MM.1S (cell line): ENCODE results near the gene GRIA4.
"Not testable (repeated sequence)": the region's sequence is repeated elsewhere in the genome, so short reads cannot be mapped to it uniquely, and the experiment has no call there.

ENCODE experiments used
- EZH2 ChIP-seq: fragments of 300-600 bp; sonication (generic); optimal IDR thresholded peaks from 2 replicates; pipeline ENCODE3; 2017; ENCODE audit warnings: low read depth, mild to moderate bottlenecking, antibody characterized with exemption, low read length, mixed read lengths
- EZH2phosphoT487 ChIP-seq: fragments of 300-600 bp; sonication (generic); IDR thresholded peaks from 2 replicates; pipeline ENCODE4 v1.6.1; 2018; ENCODE audit warnings: antibody characterized with exemption, low read length
- TF ChIP-seq, protein P1 (sequence below): fragments of 300-600 bp; sonication (generic); IDR thresholded peaks from 2 replicates; pipeline ENCODE4 v1.5.1; 2016; ENCODE audit warnings: antibody characterized with exemption, low read length, mixed read lengths

DNA sequence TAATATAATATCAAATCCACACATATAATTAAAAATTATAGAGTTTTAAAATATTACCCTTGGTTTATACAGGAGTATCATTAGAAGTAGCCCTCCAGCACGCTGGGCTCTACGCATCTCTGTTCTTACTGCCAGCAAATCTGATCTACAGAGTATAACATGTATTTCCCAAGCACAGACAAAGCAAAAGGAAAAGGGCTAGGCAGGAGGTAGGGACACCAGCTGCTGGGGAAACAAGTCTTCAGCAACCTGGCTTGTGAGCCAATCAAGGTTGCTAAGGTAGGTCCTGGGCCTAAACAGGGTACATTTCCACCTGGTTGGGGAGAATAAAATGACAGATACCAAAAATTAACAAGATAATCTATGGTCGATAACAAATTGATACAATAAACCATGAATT lies 163.6 kb downstream of the GRIA4 start:
- TF ChIP-seq, protein P1, sequence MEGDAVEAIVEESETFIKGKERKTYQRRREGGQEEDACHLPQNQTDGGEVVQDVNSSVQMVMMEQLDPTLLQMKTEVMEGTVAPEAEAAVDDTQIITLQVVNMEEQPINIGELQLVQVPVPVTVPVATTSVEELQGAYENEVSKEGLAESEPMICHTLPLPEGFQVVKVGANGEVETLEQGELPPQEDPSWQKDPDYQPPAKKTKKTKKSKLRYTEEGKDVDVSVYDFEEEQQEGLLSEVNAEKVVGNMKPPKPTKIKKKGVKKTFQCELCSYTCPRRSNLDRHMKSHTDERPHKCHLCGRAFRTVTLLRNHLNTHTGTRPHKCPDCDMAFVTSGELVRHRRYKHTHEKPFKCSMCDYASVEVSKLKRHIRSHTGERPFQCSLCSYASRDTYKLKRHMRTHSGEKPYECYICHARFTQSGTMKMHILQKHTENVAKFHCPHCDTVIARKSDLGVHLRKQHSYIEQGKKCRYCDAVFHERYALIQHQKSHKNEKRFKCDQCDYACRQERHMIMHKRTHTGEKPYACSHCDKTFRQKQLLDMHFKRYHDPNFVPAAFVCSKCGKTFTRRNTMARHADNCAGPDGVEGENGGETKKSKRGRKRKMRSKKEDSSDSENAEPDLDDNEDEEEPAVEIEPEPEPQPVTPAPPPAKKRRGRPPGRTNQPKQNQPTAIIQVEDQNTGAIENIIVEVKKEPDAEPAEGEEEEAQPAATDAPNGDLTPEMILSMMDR, result not testable (repeated sequence)
- TF ChIP-seq EZH2, EZH2phosphoT487: not testable (repeated sequence)
